Effector memory CD4-positive, alpha-beta T cell (primary cell): Measurements from ENCODE around the gene ATP5MG.
A peak's percentile ranks its signal among the peaks of the same experiment; 100 is the strongest.

Source experiments
- DNase-seq, 3 donors: peaks; one replicate each; pipeline ENCODE4 v3.0.0-alpha.2; 2020
- H3K27ac ChIP-seq: 2 replicates; pipeline ENCODE4 v1.7.0; 2013; ENCODE audit warnings: mild to moderate bottlenecking, low read length, moderate library complexity; ENCODE audit not compliant: insufficient read depth, poor library complexity, severe bottlenecking
- H3K27me3 ChIP-seq: replicated peaks from 2 replicates; pipeline ENCODE4 v1.7.0; 2013; ENCODE audit warnings: mild to moderate bottlenecking, low read length; ENCODE audit not compliant: insufficient read depth, control insufficient read depth, poor library complexity, severe bottlenecking
- H3K36me3 ChIP-seq: 2 replicates; pipeline ENCODE4 v1.7.0; 2013; ENCODE audit warnings: mild to moderate bottlenecking, low read length, moderate library complexity; ENCODE audit not compliant: control insufficient read depth, insufficient read depth
- H3K4me1 ChIP-seq: 2 replicates; pipeline ENCODE4 v1.7.0; 2013; ENCODE audit warnings: low read length, mild to moderate bottlenecking; ENCODE audit not compliant: control insufficient read depth, insufficient read depth, poor library complexity, severe bottlenecking
- H3K4me3 ChIP-seq: 2 replicates; pipeline ENCODE4 v1.7.0; 2013; ENCODE audit warnings: low read length, low read depth, mild to moderate bottlenecking; ENCODE audit not compliant: insufficient read depth, poor library complexity, severe bottlenecking
- H3K9me3 ChIP-seq: 2 replicates; pipeline ENCODE4 v1.7.0; 2013; ENCODE audit warnings: mild to moderate bottlenecking, low read length, moderate library complexity; ENCODE audit not compliant: control insufficient read depth

Gene ATP5MG

GRCh38 chr11:118427707-118428106 is 26.3 kb downstream of the ATP5MG start:
- Histone ChIP-seq H3K4me3 (no peak overlapping the region), H3K27ac (no peak overlapping the region), H3K36me3 (no peaks in the 10 kb centered on the region), H3K4me1 (no peaks in the 10 kb centered on the region), H3K9me3 (no peaks in the 10 kb centered on the region), H3K27me3 (no peaks in the 10 kb centered on the region)
- DNase-seq, result no peak

- Histone ChIP-seq H3K4me3 (no peak overlapping the region), H3K36me3 (no peaks in the 10 kb centered on the region), H3K9me3 (no peaks in the 10 kb centered on the region), H3K27ac (no peak overlapping the region), H3K27me3 (no peaks in the 10 kb centered on the region), H3K4me1 (peaks cover 5% of the 10 kb centered on the region)
- no peak for DNase-seq
These were observed 29.6 kb downstream of the ATP5MG start for GRCh38 chr11:118430956-118431355.

GRCh38 chr11:118434123-118434552 is 32.7 kb downstream of the ATP5MG start:
- Histone ChIP-seq H3K4me1 (peaks cover 11% of the 10 kb centered on the region), H3K27ac (peak overlapping the region; percentile 98), H3K36me3 (no peaks in the 10 kb centered on the region), H3K4me3 (peak overlapping the region; percentile 95), H3K27me3 (no peaks in the 10 kb centered on the region), H3K9me3 (no peaks in the 10 kb centered on the region)
- DNase-seq, result no peak

GRCh38 chr11:118434553-118435289 is 33.3 kb downstream of the ATP5MG start:
- peak in 2 of 3 donors; percentile 20 to 25 for DNase-seq
- H3K9me3 ChIP-seq, result no peaks in the 10 kb centered on the region
- H3K36me3 ChIP-seq, result no peaks in the 10 kb centered on the region
- peak overlapping the region; percentile 98 for H3K27ac ChIP-seq
- peak overlapping the region; percentile 95 for H3K4me3 ChIP-seq
- H3K27me3 ChIP-seq, result no peaks in the 10 kb centered on the region
- H3K4me1 ChIP-seq, result peaks cover 15% of the 10 kb centered on the region

GRCh38 chr11:118435290-118435892 is 34.0 kb downstream of the ATP5MG start:
- Histone ChIP-seq H3K36me3 (no peaks in the 10 kb centered on the region), H3K9me3 (no peaks in the 10 kb centered on the region), H3K27ac (peak overlapping the region; percentile 98), H3K27me3 (no peaks in the 10 kb centered on the region), H3K4me1 (peaks cover 17% of the 10 kb centered on the region), H3K4me3 (peak overlapping the region; percentile 95)
- peak; percentile 28 to 58 (median 53) for DNase-seq

GRCh38 chr11:118435893-118436624 is 34.7 kb downstream of the ATP5MG start, which contains the start of gene KMT2A:
Gene KMT2A, plus strand, starts transcription at chr11:118436492. Its CDS starts 21 bp downstream, at chr11:118436513.
- H3K27me3 ChIP-seq, result no peaks in the 10 kb centered on the region
- no peaks in the 10 kb centered on the region for H3K36me3 ChIP-seq
- peaks cover 23% of the 10 kb centered on the region for H3K4me1 ChIP-seq
- DNase-seq, result peak; percentile 85 to 88 (median 87)
- H3K27ac ChIP-seq, result peak within 1 kb of the TSS; percentile 98
- H3K4me3 ChIP-seq, result peak within 1 kb of the TSS; percentile 95
- H3K9me3 ChIP-seq, result no peaks in the 10 kb centered on the region

- Histone ChIP-seq H3K4me3 (peak overlapping the region; percentile 95), H3K27ac (peak overlapping the region; percentile 98), H3K36me3 (no peaks in the 10 kb centered on the region), H3K4me1 (peaks cover 26% of the 10 kb centered on the region), H3K27me3 (no peaks in the 10 kb centered on the region), H3K9me3 (no peaks in the 10 kb centered on the region)
- peak in 2 of 3 donors; percentile 56 to 57 for DNase-seq
These were observed 35.3 kb downstream of the ATP5MG start for GRCh38 chr11:118436639-118437207.

GRCh38 chr11:118437208-118438125 is 36.1 kb downstream of the ATP5MG start:
- H3K4me1 ChIP-seq, result peaks cover 33% of the 10 kb centered on the region
- peak overlapping the region; percentile 95 for H3K4me3 ChIP-seq
- DNase-seq, result peak; percentile 35 to 47 (median 45)
- H3K36me3 ChIP-seq, result no peaks in the 10 kb centered on the region
- H3K27ac ChIP-seq, result peak overlapping the region; percentile 98
- no peaks in the 10 kb centered on the region for H3K27me3 ChIP-seq
- H3K9me3 ChIP-seq, result no peaks in the 10 kb centered on the region

GRCh38 chr11:118438314-118438931 is 37.0 kb downstream of the ATP5MG start:
- Histone ChIP-seq H3K27me3 (no peaks in the 10 kb centered on the region), H3K4me1 (peaks cover 43% of the 10 kb centered on the region), H3K4me3 (peak overlapping the region; percentile 95), H3K36me3 (no peaks in the 10 kb centered on the region), H3K27ac (peak overlapping the region; percentile 98), H3K9me3 (no peaks in the 10 kb centered on the region)
- DNase-seq, result peak; percentile 21 to 46 (median 45)
